GM12878 (cell line): ENCODE results near the gene PTPN14.

Experiments
- BHLHE40 ChIP-seq, 2 experiments: fragments of 450-650 bp in 1 of 2; IDR thresholded peaks; 2 replicates each; pipeline ENCODE4 v1.6.1; 2011 to 2017; ENCODE audit warnings: low read depth in 2 of 2, borderline replicate concordance in 1 of 2, improper control_type of control experiment in 1 of 2, low read length in 1 of 2, mild to moderate bottlenecking in 1 of 2
- CTCF ChIP-seq, 3 experiments: IDR thresholded peaks in 2 of 3; conservative IDR thresholded peaks in 1 of 3; 2 replicates each; pipeline ENCODE4 v1.5.1; 2011; ENCODE audit warnings: low read depth in 3 of 3, low read length in 3 of 3, mild to moderate bottlenecking in 3 of 3, control low read depth in 2 of 3, moderate library complexity in 2 of 3, inconsistent platforms in 1 of 3, mixed read lengths in 1 of 3; ENCODE audit not compliant: control insufficient read depth in 2 of 3, insufficient read depth in 1 of 3; ENCODE audit errors: extremely low read depth in 1 of 3
- EGR1 ChIP-seq, 2 experiments: IDR thresholded peaks; 1 replicate in 1 of 2; 2 replicates in 1 of 2; pipeline ENCODE4 v1.6.1; 2011 to 2012; ENCODE audit warnings: low read depth in 2 of 2, low read length in 2 of 2, borderline replicate concordance in 1 of 2, mild to moderate bottlenecking in 1 of 2, moderate library complexity in 1 of 2
- EP300 ChIP-seq, 2 experiments: fragments of 150-350 bp in 1 of 2; IDR thresholded peaks; 2 replicates each; pipeline ENCODE4 v1.6.1; 2011 to 2012; ENCODE audit warnings: low read depth in 2 of 2, low read length in 2 of 2, borderline replicate concordance in 1 of 2, improper control_type of control experiment in 1 of 2, inconsistent platforms in 1 of 2; ENCODE audit not compliant: control insufficient read depth in 1 of 2
- KAT2A ChIP-seq: conservative IDR thresholded peaks from 2 replicates; pipeline ENCODE4 v1.6.1; 2011; ENCODE audit warnings: low read depth, low read length; ENCODE audit not compliant: control insufficient read depth
- MEF2A ChIP-seq: IDR thresholded peaks from 2 replicates; pipeline ENCODE4 v1.6.1; 2011; ENCODE audit warnings: low read depth, mild to moderate bottlenecking, low read length, moderate library complexity; ENCODE audit not compliant: insufficient read depth
- MXI1 ChIP-seq: fragments of 150-350 bp; IDR thresholded peaks from 2 replicates; pipeline ENCODE4 v1.6.1; 2011; ENCODE audit warnings: low read depth, mild to moderate bottlenecking, inconsistent platforms, low read length, improper control_type of control experiment
- NFIC ChIP-seq: IDR thresholded peaks from 2 replicates; pipeline ENCODE4 v1.6.1; 2012; ENCODE audit warnings: low read depth, mild to moderate bottlenecking, inconsistent platforms, low read length, moderate library complexity
- NR2F1 ChIP-seq: fragments of 450-650 bp; conservative IDR thresholded peaks from 2 replicates; pipeline ENCODE4 v1.6.1; 2017; ENCODE audit warnings: mild to moderate bottlenecking
- POLR2A ChIP-seq: IDR thresholded peaks from 2 replicates; pipeline ENCODE4 v1.6.1; 2011; ENCODE audit warnings: low read depth, mild to moderate bottlenecking, low read length
- POLR2AphosphoS5 ChIP-seq: IDR thresholded peaks from 2 replicates; pipeline ENCODE4 v1.6.1; 2011; ENCODE audit warnings: mild to moderate bottlenecking, low read length, inconsistent platforms
- RFX5 ChIP-seq: IDR thresholded peaks from 2 replicates; pipeline ENCODE4 v1.6.1; 2011; ENCODE audit warnings: low read depth, low read length, improper control_type of control experiment
- ZNF274 ChIP-seq: IDR thresholded peaks from one replicate; pipeline ENCODE4 v1.8.0; 2011; ENCODE audit not compliant: insufficient read length, insufficient read depth

GRCh38 chr1:214383381-214384372 is 167.7 kb downstream of the PTPN14 start:
- TF ChIP-seq KAT2A (no peak), EGR1 (IDR thresholded peaks at IDR 0.05; ENCODE audit: borderline replicate concordance in 1 of 2, low read depth in 2 of 2, low read length in 2 of 2) (no peak), POLR2A (no peak), MXI1 (no peak), NFIC (no peak), CTCF (IDR thresholded peaks at IDR 0.05 in 2 of 3, conservative IDR thresholded peaks at IDR 0.05 in 1 of 3; ENCODE audit: control insufficient read depth in 2 of 3, extremely low read depth in 1 of 3, insufficient read depth in 1 of 3, low read depth in 3 of 3, low read length in 3 of 3) (no peak), BHLHE40 (IDR thresholded peaks at IDR 0.05; ENCODE audit: borderline replicate concordance in 1 of 2, low read depth in 2 of 2, low read length in 1 of 2) (no peak), POLR2AphosphoS5 (no peak), RFX5 (no peak), EP300 (IDR thresholded peaks at IDR 0.05; ENCODE audit: borderline replicate concordance in 1 of 2, control insufficient read depth in 1 of 2, low read depth in 2 of 2, low read length in 2 of 2) (no peak), NR2F1 (no peak), MEF2A (no peak), ZNF274 (no peak)
